ENCODE measurements around the gene GINS3. TPM values are rescaled to one million over a fixed set of nuclear protein-coding genes. Genes with fewer than 3 reads are reported as not detected.
A peak's percentile ranks its signal among the peaks of the same experiment; 100 is the strongest.

GINS3 gene
- total RNA-seq, 1 donor from 2014 or later = 6.4 TPM

- DNase-seq (ENCODE audit: low read depth) = peak; percentile 53
- no peak overlapping the region for H3K4me3 ChIP-seq (ENCODE audit: low read depth, low read length)
- no peaks in the 10 kb centered on the region for H3K36me3 ChIP-seq (ENCODE audit: control insufficient read depth, insufficient read depth, low read length)
- TF ChIP-seq CTCF (IDR thresholded peaks at IDR 0.05; ENCODE audit: insufficient read depth, low read length, poor library complexity, severe bottlenecking) = no peak
- H3K27me3 ChIP-seq (ENCODE audit: control insufficient read depth, insufficient read depth, low read length) = peaks cover 2% of the 10 kb centered on the region
These were observed 25.8 kb upstream of the GINS3 start for GRCh38 chr16:58366247-58367031.

- DNase-seq (ENCODE audit: low read depth) = no peak
- Histone ChIP-seq H3K27me3 (ENCODE audit: control insufficient read depth, insufficient read depth, low read length) (peaks cover 2% of the 10 kb centered on the region), H3K4me3 (ENCODE audit: low read depth, low read length) (no peak overlapping the region), H3K36me3 (ENCODE audit: control insufficient read depth, insufficient read depth, low read length) (no peaks in the 10 kb centered on the region)
- TF ChIP-seq CTCF (IDR thresholded peaks at IDR 0.05; ENCODE audit: insufficient read depth, low read length, poor library complexity, severe bottlenecking) = no peak
These were observed 25.0 kb upstream of the GINS3 start for GRCh38 chr16:58367252-58367651.

- Histone ChIP-seq H3K4me3 (ENCODE audit: low read depth, low read length) (no peak overlapping the region), H3K36me3 (ENCODE audit: control insufficient read depth, insufficient read depth, low read length) (no peaks in the 10 kb centered on the region), H3K27me3 (ENCODE audit: control insufficient read depth, insufficient read depth, low read length) (peaks cover 2% of the 10 kb centered on the region)
- no peak for TF ChIP-seq CTCF (IDR thresholded peaks at IDR 0.05; ENCODE audit: insufficient read depth, low read length, poor library complexity, severe bottlenecking)
- no peak for DNase-seq (ENCODE audit: low read depth)
These were observed 20.4 kb upstream of the GINS3 start for GRCh38 chr16:58371841-58372240.

GRCh38 chr16:58375386-58375785, 16.9 kb upstream of the GINS3 start:
- H3K36me3 ChIP-seq (ENCODE audit: control insufficient read depth, insufficient read depth, low read length) = no peaks in the 10 kb centered on the region
- TF ChIP-seq CTCF (IDR thresholded peaks at IDR 0.05; ENCODE audit: insufficient read depth, low read length, poor library complexity, severe bottlenecking) = no peak
- no peaks in the 10 kb centered on the region for H3K27me3 ChIP-seq (ENCODE audit: control insufficient read depth, insufficient read depth, low read length)
- DNase-seq (ENCODE audit: low read depth) = no peak
- no peak overlapping the region for H3K4me3 ChIP-seq (ENCODE audit: low read depth, low read length)

- Histone ChIP-seq H3K27me3 (ENCODE audit: control insufficient read depth, insufficient read depth, low read length) (no peaks in the 10 kb centered on the region), H3K36me3 (ENCODE audit: control insufficient read depth, insufficient read depth, low read length) (no peaks in the 10 kb centered on the region), H3K4me3 (ENCODE audit: low read depth, low read length) (no peak overlapping the region)
- TF ChIP-seq CTCF (IDR thresholded peaks at IDR 0.05; ENCODE audit: insufficient read depth, low read length, poor library complexity, severe bottlenecking) = no peak
- DNase-seq (ENCODE audit: low read depth) = no peak
These were observed 14.3 kb upstream of the GINS3 start for GRCh38 chr16:58377932-58378331.

- Histone ChIP-seq H3K36me3 (ENCODE audit: control insufficient read depth, insufficient read depth, low read length) (no peaks in the 10 kb centered on the region), H3K4me3 (ENCODE audit: low read depth, low read length) (no peak overlapping the region), H3K27me3 (ENCODE audit: control insufficient read depth, insufficient read depth, low read length) (no peaks in the 10 kb centered on the region)
- no peak for DNase-seq (ENCODE audit: low read depth)
- no peak for TF ChIP-seq CTCF (IDR thresholded peaks at IDR 0.05; ENCODE audit: insufficient read depth, low read length, poor library complexity, severe bottlenecking)
These were observed 13.9 kb upstream of the GINS3 start for GRCh38 chr16:58378401-58378800.

All from kidney epithelial cell (primary cell).